ENCODE measurements around the gene PYGB. TPM values are rescaled to one million over a fixed set of nuclear protein-coding genes. Genes with fewer than 3 reads are reported as not detected.
"Not testable (repeated sequence)": the region's sequence is repeated elsewhere in the genome, so short reads cannot be mapped to it uniquely, and the experiment has no call there.

PYGB gene
- total RNA-seq, 1 donor from 2014 or later: 10.3 TPM

DNA sequence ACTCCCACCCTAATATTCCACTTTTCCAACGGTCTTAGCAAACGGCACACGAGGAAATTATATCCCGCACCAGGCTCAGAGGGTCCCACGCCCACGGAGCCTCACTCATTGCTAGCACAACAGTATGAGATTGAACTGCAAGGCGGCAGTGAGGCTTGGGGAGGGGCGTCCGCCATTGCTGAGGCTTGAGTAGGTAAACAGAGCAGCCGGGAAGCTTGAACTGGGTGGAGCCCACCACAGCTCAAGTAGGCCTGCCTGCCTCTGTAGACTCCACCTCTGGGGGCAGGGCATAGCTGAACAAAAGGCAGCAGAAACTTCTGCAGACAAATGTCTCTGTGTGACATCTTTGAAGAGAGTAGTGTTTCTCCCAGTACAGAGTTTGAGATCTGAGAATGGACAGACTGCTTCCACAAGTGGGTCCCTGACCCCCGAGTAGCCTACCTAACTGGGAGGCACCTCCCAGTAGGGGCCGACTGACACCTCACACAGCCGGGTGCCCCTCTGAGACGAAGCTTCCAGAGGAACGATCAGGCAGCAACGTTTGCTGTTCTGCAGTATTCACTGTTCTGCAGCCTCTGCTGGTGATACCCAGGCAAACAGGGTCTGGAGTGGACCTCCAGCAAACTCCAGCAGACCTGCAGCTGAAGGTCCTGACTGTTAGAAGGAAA lies 13.0 kb downstream of the PYGB start:
- not testable (repeated sequence) for ATAC-seq; DNase-seq (ENCODE audit: low spot score)

DNA sequence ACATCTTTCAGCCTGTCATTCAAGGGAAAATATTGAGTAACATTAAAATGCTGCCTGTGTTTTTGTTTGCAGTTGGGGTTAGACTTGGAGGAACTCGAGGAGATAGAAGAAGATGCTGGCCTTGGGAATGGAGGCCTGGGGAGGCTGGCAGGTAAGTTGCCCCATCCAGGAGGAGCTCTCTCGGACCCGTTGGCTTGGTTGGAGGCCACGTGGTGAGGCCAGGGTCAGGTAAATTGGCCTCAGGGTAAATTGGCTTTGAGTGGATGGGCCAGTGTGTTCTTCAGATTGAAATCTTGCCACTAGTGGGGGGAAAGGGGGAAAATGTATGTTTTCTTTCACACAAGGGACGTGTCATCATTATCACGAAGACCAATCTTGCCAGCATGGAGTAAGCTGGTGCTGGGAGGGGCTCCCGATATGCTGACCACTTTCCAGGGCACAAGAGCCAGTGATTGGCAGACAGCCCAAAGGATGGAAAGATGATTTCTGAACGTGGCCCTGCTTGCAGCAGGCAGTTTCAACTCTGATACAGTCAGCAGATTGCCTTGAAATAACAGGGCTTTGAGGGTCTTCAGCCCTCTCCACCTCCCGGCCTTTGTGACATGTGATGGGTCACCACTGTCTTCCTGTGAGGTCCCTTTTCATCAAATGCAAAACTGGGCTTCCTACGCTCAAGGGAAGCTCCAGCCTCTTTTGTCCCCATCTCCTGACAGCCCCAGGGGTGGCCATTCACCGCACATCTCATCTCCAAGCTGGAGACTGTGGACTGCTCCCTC lies 21.4 kb downstream of the PYGB start:
- DNase-seq (ENCODE audit: low spot score) (peak; percentile 37), ATAC-seq (no peak)

DNA sequence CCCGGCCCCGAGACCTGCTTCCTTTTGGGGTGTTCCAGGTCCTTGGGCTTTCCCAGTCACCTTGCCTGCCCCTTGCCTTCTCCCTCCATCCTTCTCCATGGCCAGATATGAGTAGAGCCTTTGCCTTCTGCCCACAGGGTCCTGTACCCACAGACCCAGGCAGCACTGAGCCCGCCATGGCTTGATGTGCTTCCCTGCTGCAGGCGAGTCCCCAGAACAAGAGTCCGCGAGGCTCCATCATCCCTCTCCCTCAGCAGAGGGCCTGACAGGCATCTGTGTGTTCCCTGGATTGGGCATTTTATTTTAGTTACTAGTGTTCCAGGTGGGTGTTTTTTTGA lies 21.9 kb downstream of the PYGB start:
- no peak for DNase-seq (ENCODE audit: low spot score)
- no peak for ATAC-seq

DNA sequence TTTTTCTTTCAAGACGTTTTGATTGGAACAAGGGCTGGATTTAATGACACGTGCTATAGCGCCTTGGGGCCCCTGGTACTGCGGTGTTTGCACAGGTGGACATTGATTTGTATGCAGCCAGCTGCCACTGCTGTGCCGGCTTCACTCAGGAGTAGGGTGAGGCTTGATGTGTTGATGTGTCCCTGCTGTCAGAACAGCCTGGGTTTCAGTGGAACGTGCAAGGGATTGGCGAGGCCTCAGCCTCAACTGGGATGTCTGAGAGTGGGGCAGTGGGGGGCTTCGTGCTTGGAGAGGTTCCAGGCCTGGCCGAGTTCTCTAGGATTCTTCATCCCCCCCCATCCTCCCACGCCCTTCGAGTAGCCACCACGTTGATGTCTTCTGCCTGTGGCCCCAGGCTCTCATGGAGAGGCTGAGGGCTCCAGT lies 23.0 kb downstream of the PYGB start:
- ATAC-seq (no peak), DNase-seq (ENCODE audit: low spot score) (peak; percentile 23)

DNA sequence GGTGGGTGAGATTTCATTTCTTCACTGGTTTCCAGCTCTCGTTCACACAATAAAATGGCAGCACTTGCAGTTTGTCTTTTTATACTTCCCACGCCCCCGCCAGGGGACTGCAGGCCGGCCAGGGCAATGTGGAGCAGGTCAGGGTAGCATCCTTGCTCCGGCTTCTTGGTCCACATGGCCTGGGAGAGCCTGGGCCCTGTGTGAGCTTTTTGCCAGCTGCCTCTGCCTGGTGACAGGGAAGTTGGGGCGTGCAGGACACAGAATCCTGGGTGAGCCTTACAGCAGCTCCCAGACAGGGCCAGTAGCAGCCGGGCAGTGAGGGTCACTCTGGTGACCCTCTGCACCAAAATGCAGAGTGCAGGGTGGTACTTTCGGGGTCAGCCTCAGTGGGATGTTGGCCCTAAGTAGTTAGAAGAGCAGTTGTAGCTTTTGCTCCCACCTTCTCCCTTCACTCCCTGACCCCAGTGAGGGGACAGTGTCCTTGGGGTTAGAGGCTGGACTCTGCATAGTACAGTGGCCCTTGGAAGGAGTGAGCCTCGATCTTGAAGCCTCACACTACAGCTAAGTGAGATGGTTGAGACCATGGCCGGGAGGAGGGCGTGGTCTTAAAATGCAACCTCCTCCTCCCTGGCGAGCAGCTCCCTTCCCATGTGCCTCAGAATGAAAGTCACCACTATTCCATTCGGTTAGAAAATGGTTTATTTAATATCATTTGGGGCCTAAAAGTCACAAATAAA lies 23.8 kb downstream of the PYGB start:
- DNase-seq (ENCODE audit: low spot score): no peak
- ATAC-seq: no peak

DNA sequence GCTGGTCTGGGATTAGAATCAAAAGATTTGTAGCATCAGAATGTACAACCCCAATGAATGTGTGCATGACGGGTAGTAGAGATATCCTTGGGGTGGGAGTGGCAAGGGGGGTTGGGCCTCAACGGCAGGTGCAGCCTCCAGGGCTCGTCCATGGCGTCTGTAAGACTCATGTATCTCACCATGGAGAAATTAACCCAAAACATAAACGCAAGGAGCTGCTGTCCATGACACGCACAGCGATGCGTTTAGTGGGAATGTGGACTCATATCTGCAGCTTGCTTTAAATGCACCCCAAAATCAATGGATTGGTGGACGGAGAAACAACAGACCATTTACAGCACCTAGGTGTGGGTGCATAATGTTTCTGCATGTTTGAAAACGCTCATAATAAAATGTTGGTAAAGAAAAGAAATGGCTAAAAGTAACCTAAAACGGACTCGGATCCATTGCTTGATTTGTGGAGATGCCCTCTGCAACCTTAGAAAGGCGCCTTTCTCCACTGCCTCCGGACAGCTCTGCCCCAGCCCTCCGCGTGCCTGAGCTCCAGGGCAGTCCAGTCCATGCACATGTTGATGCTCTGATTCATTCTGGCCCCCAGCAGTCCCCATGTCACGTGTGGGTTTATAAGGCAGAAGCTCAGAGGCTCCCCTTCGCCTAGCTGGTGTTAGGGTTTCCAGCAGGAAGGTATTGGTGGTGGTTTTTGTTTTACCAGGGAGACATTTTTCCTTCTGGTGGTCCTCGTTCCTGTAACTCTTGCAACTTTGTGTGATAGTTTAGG lies 24.5 kb downstream of the PYGB start:
- DNase-seq (ENCODE audit: low spot score) (peak; percentile 24), ATAC-seq (no peak)

DNA sequence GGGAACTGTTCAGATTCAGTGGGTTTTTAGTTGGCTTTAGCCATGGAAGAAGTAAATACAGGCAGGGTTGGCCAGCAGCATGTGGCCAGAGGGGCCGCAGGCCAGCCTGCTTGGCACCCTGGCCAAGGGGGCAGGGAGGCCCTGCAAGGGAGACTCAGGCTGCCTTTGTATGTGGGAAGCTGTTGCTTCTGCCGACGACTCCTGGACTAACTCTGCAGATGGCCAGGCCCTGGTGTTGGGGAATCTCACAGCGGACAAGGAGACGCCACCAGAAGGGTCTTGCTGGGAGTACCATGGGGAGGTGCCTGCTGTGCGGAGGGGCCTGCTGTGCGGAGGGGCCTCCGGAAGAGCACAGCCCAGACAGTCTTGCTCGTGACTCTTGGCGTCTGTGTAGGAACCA lies 25.2 kb downstream of the PYGB start:
- no peak for ATAC-seq
- DNase-seq (ENCODE audit: low spot score): peak; percentile 18

DNA sequence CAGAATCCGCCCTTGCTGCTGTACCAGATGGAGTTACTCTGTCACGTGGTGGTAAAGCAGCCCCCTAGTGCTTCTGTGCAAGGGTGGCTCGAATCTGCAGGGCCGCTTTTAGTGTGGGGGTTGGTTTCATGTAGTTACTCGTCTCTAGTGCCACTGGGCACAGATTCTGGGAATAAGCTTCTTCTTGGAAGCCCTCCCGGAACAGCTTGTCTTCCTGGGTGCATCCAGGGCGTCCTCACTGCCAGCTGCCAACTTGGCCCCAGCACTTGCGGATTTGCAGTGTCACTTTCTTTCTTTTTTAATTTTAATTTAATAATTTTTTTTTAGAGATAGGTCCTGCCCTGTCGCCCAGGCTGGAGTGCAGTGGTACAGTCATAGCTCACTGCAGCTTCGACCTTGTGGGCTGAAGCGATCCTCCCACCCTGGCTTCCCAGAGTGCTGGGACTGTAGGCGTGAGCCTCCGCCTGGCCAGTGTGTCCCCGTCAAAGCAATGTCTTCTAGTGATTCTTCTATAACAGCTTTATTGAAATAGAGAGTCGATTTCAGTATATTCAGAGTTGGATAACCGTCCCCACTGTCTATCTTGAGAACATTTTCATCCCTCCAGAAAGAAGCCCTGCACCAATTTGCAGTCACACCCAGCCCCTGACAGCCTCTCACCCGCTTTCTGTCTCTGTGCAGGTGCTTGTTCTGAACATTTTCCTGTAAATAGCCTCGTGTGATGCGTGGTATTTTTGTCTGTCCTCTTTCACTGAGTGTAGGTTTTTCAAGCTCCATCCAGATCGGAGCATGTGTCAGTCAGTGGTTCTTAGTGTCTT lies 25.9 kb downstream of the PYGB start:
- ATAC-seq: no peak
- DNase-seq (ENCODE audit: low spot score): peak; percentile 18

DNA sequence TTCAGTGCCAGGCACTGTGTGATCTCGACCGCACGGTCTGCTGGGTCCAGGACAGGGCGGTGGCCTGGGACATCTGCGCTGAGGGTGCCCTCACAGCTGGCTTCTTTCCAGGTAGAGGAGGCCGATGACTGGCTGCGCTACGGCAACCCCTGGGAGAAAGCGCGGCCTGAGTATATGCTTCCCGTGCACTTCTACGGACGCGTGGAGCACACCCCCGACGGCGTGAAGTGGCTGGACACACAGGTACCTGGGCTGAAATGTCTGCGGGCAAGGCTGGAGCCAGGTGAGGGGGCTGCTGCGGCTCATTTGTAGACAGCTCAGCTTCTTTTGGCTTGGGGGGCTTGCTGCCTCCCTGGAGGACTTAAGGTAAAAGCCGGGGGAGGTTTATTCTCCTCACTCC lies 26.6 kb downstream of the PYGB start:
- ATAC-seq: no peak
- peak; percentile 40 for DNase-seq (ENCODE audit: low spot score)

DNA sequence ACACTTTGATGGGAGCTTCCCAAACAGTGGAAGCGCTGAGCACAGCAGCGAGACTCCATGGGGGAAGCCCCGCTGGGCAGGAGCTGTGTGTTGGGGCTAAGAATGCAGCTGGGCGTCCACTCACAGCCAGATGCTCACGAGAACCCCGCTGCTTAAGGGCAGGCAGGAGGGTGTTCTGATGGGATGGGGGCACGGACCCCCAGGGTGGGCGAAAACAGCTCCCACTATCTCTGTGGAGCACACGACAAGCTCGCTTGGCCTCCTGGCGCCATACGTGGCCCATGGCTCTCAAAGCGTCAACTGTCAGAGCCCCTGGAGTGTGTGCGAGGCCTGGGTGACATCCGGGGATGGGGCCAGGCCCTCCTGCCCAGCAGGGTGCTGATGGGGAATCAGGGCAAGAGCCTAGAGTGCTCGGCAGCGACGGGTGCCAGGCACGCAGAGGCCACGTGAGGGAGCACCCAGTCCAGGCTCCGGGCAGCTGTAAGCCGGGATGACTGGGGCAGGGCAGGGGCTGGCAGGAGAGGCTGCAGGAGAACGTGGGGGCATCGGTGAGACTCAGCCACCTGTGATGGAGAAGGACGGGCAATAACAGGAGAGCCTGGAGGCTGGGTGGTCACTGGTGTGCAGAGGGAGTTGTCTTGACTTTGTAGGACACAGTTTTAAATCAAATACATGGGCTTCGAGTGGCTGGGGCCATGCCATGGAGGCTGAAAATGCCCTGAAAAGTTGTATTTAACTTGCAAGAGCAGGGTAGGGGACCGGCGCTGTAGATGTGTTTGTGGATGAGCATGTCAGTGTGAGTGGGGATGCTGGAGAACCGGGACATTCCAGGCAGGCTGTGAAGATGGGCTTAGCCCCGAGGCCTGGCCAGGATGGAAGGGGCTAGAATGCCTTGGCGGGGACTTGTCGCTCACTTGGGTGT lies 27.3 kb downstream of the PYGB start:
- DNase-seq (ENCODE audit: low spot score): peak; percentile 38

DNA sequence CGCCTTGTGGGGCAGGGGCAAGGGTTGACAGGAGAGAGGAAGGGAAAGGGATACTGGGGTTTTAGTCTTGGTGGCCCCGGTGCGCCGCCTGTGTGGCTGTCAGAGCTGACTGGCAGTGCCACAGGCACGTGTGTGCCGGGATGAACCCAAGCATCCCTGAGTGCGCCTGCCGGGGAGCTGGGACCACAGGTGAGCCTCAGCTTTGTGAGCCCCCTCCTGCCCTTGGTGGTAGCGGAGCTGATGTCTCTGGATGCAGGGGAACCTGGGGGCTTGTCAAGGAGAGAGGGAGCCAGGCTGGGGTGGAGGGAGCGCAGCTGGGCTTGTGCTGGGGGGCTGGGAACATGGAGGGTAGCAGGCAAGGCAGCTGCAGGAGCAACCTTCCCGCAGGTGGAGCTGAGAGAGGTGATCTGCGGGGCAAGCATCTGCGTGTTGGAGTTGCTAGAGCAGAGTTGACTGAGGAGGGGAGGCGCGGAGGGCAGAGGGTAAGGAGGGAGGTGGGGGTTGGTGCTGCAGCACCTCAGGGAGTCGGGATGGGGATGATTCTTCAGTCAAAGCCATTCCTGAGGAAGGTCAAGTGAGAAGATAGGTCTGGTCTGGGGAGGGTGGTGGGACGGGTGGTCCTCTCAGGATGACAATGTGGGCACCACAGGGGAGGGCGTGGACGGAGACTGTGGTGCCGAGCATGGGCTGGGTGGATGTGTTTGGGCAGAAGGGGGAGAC lies 28.1 kb downstream of the PYGB start:
- ATAC-seq (no peak), DNase-seq (ENCODE audit: low spot score) (peak; percentile 30)

More for the DNA sequence above, 27.3 kb downstream of the PYGB start:
- ATAC-seq: no peak

DNA sequence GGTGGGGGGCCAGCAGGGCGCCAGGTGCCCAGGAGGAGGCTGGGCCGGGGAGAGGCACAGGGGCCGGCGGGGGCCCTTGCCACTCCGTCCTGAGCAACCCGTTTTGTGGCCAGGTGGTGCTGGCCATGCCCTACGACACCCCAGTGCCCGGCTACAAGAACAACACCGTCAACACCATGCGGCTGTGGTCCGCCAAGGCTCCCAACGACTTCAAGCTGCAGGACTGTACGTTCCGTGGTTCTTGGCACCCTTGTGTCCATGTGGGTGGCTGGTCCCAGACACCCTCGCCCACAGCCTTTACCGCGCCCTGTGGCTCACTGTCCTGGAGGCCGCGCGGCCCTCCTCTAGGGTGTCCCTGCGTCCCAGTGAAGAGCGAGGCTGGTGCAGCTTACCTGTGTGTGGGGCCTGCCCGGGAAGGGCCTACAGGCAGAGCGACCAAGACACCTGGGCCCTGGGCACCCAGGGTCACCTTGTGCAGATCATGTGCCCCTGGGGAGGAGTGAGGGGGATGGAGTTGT lies 28.7 kb downstream of the PYGB start:
- ATAC-seq (no peak), DNase-seq (ENCODE audit: low spot score) (peak; percentile 35)

DNA sequence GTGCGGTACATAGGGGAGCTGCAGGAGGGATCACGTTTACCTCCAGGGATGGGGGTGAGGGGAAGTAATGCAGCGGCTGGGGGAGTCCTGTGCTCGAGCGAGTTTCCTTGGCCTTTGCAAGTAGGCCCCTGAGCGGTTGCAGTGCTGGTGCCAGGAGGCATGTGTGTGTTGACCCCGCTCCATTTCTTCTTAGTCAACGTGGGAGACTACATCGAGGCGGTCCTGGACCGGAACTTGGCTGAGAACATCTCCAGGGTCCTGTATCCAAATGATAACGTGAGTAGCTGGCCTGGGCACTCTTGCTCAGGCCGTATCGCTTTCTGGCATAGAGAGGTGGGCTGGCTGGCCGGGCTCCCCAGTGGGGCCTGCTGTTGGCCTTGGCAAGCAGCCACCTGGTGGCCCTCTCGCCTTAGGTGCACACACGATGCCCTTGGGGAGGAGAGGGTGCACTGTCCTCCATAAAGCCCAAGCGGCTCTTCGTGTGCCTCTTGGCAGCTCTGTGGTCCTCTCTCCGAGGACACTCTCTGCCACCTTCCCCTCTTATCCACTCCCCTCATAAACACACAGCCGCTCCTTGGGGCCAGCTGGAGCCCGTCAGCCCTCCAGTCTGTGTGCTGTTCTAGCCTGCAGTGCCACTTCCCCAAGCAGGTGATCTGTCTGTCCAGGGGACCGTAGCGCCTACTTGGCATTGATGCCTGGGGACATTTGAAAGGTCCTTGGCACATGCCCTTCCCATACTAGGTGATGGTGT lies 29.3 kb downstream of the PYGB start:
- ATAC-seq (no peak), DNase-seq (ENCODE audit: low spot score) (peak; percentile 37)

DNA sequence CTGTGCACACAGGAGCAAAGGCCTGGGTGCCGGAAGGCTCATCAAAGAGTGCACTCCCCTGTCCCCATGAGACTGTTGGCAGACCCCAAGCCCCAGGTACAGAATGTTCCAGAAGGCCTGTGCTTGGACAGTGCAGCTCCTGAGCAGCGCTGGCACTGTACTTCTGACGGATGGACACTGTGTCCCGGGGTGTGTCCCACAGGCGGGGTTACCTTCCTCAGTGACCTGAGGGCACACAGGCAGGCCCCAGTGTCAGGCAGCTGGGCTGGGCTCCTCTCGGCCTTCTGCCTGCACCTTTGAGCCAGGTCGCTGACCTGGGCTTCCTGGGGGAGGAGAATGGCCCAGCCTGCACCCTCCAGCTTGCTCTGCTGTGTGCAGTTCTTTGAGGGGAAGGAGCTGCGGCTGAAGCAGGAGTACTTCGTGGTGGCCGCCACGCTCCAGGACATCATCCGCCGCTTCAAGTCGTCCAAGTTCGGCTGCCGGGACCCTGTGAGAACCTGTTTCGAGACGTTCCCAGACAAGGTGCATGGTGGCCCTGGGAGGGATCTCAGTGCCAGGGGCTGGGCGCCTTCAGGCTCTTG lies 30.1 kb downstream of the PYGB start:
- ATAC-seq: peak; percentile 8

DNA sequence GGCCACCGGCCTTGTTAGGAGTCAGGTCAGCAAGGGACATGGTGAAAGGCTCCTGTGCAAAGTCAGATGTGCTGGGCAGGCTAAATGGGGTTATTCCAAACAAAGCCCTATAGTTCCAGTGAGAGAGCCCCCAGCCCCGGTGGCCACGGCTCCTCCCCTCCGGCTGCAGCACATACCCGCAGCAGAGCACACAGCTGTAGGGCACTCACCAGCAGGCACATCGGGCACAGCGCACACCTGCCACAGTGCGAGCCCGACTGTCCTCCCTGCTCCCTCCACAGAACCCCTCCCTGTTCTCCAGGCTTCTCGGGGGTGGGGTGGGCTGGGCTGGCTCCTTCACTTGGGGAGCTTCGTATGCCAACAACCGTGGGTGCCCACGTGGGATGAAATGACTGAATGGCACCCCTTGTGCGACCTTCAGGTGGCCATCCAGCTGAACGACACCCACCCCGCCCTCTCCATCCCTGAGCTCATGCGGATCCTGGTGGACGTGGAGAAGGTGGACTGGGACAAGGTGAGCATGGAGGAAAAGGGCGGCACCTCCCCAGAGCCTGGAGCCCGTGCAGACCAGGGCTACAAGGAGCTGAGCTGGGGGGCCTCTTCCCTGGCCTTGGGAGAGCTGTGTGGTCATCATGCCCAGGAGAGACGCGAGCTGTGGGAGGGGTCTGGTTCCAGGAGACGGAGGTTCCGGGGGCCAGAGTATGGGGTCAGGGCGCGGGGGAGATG lies 30.9 kb downstream of the PYGB start:
- DNase-seq (ENCODE audit: low spot score): peak; percentile 40

More for the DNA sequence above, 30.1 kb downstream of the PYGB start:
- DNase-seq (ENCODE audit: low spot score): peak; percentile 34

DNA sequence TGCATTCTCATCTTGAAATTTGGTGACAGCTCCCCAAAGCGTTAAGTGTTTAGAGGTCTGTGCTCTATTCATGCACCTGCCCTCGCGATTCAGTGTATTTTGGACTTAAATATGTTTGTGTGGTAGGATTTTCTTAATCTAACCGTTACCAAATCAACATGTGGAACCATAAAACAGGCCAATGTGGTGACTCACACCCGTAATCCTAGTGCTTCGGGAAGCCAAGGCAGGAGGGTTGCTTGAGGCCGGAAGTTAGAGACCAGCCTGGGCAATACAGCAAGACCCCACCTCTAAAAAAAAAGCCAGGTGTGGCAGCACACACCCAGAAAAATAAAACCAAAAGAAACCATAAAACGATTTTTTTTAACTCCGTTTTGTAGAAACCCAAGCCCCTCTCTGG lies 31.5 kb downstream of the PYGB start:
- DNase-seq (ENCODE audit: low spot score) (peak; percentile 12), ATAC-seq (no peak)

More for the DNA sequence above, 30.9 kb downstream of the PYGB start:
- no peak for ATAC-seq

Measured in left lobe of liver (tissue), 2 donors.